HG03469 (cell line): ENCODE data around the gene SGCD.
"Not testable (repeated sequence)": the region's sequence is repeated elsewhere in the genome, so short reads cannot be mapped to it uniquely, and the experiment has no call there.

ENCODE experiments used
- ATAC-seq: cut with Tn5 transposase; IDR thresholded peaks from one replicate; pipeline ENCODE4 v1.9.1; 2021; ENCODE audit warnings: mild to moderate bottlenecking, moderate library complexity, moderate number of reproducible peaks; ENCODE audit not compliant: unreplicated experiment

Gene SGCD

DNA sequence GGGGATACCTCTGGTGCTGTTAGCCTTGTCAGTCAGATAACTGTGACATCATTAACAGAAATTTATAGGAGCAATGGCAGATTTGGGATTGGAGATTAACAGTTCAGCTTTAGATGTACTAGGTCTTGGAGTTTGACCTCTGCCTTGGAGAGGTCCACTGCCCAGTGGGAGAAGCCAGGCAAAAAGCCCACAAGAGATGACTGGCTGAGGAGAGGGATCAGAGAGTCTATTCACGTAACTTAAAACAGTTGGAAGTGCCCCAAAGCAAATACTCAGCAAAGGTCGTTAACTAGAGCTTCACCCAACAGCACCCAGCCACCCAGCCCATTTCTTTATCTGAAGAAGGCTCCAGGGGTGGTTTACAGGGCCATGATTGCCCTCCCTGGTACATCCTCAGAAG, 290.5 kb downstream of the SGCD start:
- no peak for ATAC-seq

DNA sequence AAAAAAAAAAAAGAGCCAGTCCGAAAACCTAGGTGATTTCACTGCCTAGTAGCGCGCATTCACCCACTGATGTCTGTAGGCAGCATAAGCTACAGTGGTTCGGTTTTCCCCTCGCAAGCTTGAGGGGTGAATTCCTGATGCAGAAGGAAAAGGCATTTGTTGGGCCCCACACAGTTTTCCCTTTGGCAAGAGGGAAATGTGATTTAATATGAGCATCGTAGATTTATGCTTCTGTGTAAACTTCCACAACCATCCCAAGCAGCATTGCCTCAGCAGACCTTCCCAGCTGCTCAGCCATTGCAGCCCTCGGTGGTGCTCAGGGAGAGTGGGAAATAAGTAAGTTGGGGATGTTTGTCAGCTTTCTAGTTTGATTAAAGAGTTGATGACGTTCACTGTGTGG, 291.6 kb downstream of the SGCD start:
- no peak for ATAC-seq

DNA sequence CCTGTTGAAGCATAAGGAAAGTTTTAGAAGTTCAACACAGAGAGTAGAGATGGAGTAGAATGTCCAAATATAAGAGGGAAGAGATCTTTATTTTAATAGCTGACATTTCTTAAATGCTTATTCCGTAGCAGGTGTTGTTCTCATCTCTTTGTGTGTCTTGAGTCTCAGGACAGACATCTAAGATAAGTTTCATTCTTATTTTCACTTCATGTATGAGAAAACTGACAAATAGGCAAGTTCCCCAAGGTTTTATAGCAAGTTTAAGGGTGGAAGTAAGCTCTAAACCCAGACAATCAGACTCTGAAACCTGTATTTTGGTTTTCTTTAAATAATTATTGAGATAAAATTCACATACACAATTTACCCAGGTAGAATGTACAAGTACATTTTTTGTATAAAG, 294.8 kb downstream of the SGCD start:
- ATAC-seq = no peak

DNA sequence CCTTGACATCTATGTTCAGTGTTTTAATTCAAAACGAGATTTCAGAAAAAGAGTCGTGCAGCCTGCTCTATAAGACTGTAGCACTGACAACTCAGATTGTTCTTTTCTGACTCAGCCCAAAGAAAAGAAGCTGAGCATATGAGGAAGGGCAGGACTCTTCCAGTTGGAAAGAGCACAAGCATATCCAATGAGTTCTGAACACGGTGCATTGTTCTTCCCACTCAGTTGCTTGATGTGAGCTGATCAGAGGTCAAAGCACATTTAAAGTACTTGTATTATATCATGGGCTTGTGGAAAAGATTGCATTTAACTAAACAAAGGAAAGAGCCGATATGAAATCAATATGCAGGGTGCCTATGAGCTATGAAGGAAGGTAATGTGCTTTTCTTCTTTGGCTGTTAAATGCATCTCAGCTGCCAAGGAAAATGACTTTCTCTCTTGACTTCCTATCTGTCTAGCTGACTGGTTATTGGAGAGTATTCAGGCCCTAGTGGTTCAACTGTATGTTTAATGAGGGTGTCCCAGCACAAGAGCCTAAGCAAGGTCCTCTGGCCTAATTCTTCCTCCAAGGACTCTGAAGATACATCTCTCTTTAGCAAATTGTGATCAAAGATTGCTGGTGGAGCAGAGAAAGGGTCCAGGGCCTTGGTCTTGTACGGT, 296.5 kb downstream of the SGCD start:
- no peak for ATAC-seq

DNA sequence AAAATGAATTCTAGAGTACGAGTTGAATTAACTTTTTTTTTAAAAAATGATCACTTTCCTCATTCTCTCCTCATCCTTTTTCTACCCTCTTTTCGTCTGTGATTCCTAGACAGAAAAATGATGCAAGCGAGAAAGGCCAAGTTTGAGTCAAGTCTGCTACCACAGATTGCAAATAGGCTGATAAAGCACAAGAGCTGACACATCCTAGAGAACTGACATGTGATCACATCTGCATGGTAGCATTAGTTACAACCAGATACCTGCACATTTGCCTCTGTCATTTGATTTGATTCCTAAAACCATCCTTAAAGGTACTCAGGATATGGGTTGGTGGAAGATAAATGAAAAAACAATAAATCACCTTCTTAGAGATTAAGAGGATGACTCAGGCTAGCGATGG, 297.7 kb downstream of the SGCD start:
- ATAC-seq = no peak

DNA sequence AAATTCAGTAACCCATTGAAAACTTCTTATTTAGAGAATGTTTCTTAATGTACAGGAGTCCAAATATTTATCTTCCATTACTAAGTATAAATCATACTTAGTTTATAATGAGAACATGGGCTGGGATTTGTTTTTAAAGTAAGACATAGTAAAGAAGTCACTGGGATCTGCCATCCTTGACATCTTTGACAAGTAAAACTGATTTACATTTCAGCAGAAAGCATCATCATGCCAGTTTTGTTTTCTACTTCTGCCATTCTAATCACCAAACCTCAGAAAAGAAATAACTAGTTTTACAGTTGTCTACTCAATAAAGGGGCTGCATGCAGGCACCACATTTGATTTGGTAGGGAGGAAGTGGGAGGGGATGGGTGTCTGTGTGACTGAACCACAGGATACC, 301.5 kb downstream of the SGCD start:
- no peak for ATAC-seq

DNA sequence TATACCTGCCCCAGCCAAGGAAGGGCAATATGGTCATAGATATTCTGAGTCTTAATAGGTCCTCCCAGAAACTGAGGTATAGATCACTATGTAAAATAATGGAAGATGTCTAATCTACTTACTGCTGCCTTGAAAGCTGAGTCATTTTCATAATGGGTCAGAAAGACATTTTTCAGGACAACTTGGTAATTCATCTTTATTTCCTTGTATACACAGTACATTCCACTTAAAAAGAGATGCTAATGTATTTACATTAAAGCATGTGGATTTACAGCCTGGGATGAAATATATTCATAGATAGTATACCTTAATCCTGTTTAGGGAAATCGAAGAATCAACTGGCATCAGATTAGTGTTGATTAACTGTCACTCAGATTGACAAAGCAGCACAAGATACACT, 304.0 kb downstream of the SGCD start:
- ATAC-seq = no peak

DNA sequence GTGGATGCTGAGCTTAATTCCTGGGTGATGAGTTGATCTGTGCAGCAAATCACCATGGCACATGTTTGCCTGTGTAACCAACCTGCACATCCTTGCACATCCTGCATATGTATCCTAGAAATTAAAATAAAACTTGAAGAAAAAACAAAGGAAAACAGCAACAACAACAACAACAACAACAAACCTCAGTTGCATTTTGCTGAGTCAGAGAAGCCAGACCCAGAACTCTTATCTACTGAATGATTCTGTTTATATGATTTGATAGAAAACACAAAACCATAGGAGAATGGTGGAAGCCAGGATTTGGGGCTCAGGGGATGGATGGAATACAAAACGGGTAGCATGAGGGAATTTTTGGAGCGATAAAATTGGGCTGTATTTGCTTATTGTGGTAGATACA, 307.3 kb downstream of the SGCD start:
- ATAC-seq = no peak

DNA sequence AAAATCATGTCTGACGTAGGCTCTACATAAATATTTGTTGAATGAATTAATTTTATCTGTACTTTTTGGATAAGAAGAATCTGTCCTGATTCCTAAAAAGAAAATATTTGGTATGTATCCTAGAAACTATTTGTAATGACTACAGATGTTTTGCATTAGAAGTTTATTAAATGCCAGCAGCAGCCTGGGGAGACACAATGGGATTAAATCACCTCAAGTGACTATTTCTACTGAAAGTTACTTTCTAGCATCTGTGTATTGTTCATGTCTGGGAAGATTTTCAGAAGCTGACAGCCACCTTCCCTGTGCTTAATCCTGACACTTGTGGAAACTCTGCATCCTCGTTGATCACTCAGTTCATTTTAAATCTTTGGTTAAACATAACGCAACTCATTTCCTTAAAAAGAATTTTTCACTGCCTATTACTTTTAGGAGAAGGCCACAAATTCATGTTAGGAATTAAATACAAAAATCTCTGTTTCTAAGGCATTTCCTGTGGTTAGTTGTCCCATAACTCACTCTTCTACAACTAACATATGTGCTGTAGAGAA, 313.8 kb downstream of the SGCD start:
- no peak for ATAC-seq

DNA sequence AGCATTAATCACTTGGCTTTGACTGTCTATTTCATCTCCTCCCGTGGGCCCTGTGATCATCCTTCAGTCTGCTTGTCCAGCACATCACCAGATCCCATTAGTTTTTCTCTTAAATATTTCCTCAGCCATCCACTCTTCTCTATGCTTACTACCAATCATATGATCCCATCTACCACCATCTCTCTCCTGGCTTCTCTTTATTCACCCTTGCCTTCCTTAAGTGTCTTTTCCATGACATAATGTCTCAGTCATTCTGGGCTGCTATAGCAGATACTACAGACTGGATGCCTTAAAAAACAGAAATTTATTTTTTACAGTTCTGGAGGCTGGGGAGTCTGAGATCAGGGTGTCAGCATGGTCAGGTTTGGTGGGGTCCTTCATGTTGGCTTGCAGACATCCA, 314.7 kb downstream of the SGCD start:
- no peak for ATAC-seq

DNA sequence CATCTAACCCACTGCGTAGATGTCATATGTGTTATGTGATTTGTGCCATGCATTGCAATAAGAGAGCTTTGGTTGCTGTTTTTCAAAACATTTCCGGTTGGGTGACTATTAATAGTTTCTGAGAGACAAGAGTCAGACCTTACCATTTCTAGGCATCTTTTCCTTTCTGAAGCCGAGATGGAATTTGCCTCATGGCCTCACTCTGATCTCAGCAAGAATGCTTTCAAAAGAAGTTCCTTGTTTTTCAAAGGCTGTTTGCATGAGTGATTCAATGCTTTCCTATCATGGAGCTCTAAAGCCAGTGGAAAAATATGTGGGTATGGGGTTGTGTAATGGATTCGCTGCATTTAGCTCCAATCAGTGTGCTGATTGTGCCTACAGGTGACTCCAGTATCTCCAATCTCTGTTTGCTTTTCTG, 320.1 kb downstream of the SGCD start:
- no peak for ATAC-seq

DNA sequence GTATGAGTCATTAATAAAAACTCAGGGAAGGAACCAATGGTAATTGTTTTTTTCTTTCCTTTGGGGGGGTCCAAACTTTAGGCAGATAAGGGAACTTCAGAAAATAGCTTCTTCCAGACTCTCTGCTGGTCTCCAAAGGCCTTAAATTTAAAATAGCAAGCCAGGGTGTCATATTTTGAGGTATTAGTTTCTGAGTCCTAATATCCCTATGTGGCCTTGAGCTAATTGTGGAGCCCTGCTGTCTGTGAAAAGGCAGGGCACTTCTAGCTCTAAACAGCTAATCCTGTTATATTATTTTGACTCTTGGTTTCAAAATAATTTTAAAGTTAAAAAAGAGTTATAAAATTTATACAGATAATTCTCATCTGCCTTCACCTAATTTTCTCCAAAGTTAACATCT, 327.5 kb downstream of the SGCD start:
- no peak for ATAC-seq

DNA sequence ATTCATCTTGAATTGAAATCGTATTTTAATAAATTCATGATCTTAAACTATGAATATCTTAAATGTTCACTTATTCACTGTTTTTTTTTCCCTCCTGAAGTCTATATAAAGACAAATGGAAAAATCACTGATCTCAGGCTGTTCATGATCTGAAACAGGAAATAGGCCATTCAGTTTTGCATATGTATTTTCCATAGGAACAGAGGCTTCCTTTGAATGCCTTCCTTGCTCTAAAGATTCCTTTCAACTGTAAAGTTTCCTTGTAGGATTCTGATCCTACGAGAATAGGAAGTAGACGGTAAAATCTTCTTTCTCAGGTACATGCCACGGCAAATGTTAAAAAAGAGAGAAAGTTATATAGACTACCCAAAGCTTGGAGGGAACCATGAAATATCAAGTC, 328.8 kb downstream of the SGCD start:
- no peak for ATAC-seq

DNA sequence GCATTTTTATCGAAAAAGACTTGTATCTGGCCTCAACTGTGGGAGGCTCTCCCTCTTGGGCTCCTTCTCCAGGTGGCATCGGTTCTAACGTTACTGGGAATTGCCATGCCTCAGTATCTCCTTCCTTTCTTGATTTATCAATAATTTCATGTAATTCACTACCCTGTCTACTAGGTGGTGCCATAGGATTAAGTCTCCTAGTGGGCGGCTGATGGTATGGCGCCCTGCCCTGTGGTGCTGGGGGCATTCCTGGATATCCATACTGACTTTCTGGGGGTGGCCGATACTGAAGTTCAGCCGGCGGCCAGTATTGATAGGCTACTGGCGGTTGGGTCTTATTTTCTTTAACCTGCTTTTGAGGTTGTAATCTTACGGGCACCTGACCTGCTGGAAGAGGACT, 337.9 kb downstream of the SGCD start:
- not testable (repeated sequence) for ATAC-seq

DNA sequence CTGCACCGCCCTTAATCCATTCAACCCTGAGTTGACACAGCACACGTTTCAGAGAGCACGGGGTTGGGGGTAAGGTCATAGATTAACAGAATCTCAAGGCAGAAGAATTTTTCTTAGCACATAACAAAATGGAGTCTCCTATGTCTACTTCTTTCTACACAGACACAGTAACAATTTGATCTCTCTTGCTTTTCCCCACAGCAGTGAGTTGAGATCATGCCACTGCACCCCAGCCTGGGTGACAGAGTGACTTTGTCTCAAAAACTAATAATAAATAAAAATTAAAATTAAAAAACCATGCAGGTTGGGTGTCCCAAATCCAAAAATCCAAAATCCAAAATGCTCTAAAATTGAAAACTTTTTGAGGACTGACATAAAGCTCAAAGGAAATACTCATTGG, 339.7 kb downstream of the SGCD start:
- ATAC-seq = not testable (repeated sequence)

DNA sequence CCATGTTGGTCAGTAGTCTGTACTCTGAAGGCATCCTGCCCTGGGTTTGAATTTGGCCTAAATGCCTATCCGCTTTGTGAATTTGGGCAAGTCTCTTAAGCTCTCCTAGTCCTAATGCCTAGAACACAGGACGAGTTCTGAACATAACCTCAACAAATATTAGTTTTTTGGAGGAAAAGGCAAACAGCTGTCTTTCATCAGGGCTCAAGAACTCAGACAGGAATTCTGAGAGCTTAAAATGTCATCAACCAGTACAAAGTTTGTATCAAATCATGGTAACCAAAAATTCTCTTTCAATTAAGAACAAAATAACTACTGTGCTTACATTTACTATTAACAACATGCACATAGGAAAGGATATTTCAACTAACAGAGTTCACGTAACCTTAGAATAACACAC, 340.7 kb downstream of the SGCD start:
- no peak for ATAC-seq

DNA sequence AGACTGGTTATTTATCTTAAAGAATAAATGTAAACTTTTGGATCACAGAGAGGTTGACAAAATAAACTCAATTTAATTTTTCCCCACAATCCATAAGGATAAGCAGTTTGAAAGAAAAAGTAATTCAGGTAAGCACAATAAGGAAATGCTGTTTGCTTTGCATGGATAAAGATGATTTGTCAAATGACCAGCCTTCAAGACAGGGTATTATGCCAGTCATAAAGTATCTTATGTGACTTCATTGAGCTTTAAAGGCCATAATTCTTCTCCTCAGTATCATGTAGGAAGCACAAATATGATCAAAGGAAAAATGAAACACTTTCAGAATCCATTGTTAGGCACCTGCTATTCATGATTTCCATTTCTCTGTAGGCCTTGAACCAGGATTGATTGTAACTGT, 342.5 kb downstream of the SGCD start:
- ATAC-seq = no peak

DNA sequence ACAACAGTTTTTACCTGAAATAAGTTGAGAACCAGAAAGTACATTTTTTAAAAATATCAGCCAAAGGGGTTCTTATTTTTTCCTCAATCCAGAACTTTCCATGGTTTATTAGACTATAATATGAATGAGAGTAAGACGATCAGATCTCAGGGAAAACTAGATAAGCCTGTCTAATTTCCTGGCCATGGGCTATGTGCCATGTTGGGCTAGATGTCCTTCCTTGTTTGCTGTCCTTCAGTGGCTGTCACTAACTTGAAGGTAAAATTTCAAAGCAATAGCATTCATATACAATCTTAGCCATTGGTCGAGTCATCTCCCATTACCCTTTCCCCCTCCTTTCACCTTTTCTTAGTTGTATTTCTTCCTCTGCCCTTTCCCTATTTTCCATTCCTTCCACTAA, 343.7 kb downstream of the SGCD start:
- ATAC-seq = no peak

DNA sequence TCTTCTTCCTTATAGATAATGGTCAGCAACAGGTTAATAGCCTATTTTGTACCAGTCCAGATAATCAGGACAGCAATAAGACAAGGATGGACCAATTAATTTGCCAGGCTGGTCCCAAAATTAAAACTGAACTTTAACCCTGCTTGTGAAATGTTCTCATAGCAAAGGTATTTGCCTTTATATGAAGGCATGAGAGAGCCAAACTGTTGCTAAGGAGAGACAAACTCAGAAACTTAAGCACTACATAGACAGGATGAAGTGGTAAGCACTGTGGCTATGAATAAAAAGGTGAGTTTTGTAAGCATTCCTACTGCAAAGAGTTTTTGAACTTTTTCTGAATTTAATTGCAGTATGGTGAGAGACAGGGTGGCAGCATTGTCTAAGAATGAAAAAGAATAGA, 348.4 kb downstream of the SGCD start:
- ATAC-seq = no peak

DNA sequence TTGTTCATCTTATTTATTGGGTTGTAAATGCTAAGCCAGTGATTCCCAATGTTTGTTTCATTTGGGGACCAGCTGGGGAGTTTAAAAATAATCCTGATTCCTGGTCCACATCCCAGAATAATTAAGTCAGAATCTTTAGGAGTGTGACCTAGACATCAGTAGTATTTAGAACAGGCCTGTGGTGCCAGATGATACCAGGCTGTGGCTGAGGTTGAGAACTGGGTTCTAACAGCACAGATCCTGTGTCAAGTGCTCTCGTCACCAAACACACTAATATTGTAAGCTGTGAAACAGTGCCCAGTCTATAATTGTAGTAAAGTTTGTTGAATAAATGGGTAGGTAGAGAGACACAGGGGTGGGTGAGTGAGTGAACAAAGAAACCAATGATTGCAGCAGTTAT, 351.0 kb downstream of the SGCD start:
- no peak for ATAC-seq

DNA sequence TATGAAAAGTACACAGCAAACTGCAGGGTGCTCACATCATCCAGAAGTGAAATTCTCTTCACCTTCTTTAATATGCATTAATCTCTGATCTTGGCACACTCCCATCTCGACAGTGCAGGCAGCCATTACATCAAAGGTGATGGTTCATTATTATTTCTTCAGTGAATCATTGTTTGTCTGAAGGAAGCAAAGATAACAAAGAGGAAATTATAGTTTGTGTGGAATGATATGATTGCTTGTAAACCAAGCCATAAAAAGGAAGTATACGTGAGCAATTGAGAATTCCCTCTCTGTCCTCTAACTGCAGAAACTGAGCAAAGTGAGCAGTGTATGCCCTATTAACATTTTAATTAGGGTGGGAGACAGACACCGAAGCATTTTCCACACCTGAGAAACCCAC, 351.5 kb downstream of the SGCD start:
- ATAC-seq = no peak

DNA sequence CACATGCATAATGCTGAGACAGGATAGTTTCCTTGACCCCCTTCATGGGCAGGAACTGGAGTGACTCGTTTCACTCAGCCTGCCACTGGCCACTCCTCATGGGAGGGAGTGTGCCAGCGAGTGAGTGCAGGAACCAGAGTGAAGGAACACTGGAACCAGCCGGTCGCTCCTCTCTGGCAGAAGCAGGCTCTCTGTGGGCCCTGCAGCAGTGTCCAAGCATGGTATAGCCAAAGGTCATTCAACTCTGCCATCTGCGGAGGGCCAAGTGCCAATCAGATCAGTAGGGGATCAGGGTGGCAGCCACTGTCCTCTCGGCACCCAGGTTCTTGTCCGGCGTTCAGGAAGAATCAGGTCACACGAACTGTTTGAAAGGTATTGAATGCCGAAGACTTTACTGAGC, 353.9 kb downstream of the SGCD start:
- no peak for ATAC-seq

DNA sequence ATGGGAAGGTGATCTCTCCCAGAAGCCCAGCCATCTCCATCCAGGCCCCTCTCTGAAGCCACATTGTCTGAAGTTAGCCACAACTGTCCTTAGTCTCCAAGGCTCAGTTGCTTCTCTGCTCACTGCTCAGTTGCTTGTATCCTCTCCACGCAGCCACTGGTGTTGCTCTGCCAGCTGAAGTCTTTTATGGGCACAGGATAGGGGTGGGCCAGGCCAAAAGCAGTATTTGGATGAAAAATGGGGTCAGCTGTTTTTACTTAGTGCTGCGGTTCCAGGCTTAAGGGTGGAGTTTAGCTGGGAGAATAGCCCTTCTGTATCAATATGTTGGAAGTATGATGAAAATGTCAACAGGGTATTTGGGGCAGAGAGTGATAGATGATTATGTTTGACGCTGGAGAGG, 354.3 kb downstream of the SGCD start:
- ATAC-seq = no peak
